H9 (cell line): ENCODE data around the gene USF3. TPM values are rescaled to one million over a fixed set of nuclear protein-coding genes. Genes with fewer than 3 reads are reported as not detected.

Source experiments
- DNase-seq: peaks from one replicate; pipeline ENCODE4 v3.0.0-alpha.2; 2017
- H2AFZ ChIP-seq: one replicate; pipeline ENCODE4 v1.6.1; 2013; ENCODE audit warnings: mild to moderate bottlenecking, low read length, control low read depth, moderate library complexity
- H2AK5ac ChIP-seq: 2 replicates; pipeline ENCODE4 v1.6.1; 2013; ENCODE audit warnings: low read length, control low read depth, mixed read lengths; ENCODE audit not compliant: insufficient read length
- H2BK120ac ChIP-seq: one replicate; pipeline ENCODE4 v1.6.1; 2013; ENCODE audit warnings: low read depth, mild to moderate bottlenecking, low read length, control low read depth, inconsistent platforms; ENCODE audit not compliant: poor library complexity, severe bottlenecking
- H2BK12ac ChIP-seq: 2 replicates; pipeline ENCODE4 v1.6.1; 2013; ENCODE audit warnings: low read length, control low read depth, mixed read lengths, low read depth; ENCODE audit not compliant: insufficient read length
- H2BK15ac ChIP-seq: 2 replicates; pipeline ENCODE4 v1.6.1; 2013; ENCODE audit warnings: low read depth, low read length, control low read depth
- H2BK20ac ChIP-seq: one replicate; pipeline ENCODE4 v1.6.1; 2013; ENCODE audit warnings: low read depth, mild to moderate bottlenecking, low read length, control low read depth, inconsistent platforms; ENCODE audit not compliant: poor library complexity, severe bottlenecking
- H2BK5ac ChIP-seq: 2 replicates; pipeline ENCODE4 v1.6.1; 2013; ENCODE audit warnings: low read length, control low read depth, mixed read lengths; ENCODE audit not compliant: insufficient read length
- H3K14ac ChIP-seq: 2 replicates; pipeline ENCODE4 v1.6.1; 2013; ENCODE audit warnings: low read length, control low read depth; ENCODE audit not compliant: insufficient read depth
- H3K18ac ChIP-seq: 2 replicates; pipeline ENCODE4 v1.6.1; 2013; ENCODE audit warnings: low read depth, mild to moderate bottlenecking, mixed read lengths, low read length, control low read depth; ENCODE audit not compliant: insufficient read length
- H3K23ac ChIP-seq: 2 replicates; pipeline ENCODE4 v1.6.1; 2013; ENCODE audit warnings: low read length, control low read depth, mixed read lengths, low read depth; ENCODE audit not compliant: insufficient read length
- H3K23me2 ChIP-seq: 2 replicates; pipeline ENCODE4 v1.6.1; 2013; ENCODE audit warnings: low read depth, mild to moderate bottlenecking, mixed read lengths, low read length, control low read depth; ENCODE audit not compliant: insufficient read length, poor library complexity, severe bottlenecking
- H3K27ac ChIP-seq: 2 replicates; pipeline ENCODE4 v1.5.1; 2013; ENCODE audit warnings: low read length, control low read depth, mixed read lengths, low read depth; ENCODE audit not compliant: insufficient read length
- H3K27me3 ChIP-seq: 2 replicates; pipeline ENCODE4 v1.6.1; 2013; ENCODE audit warnings: low read length, control low read depth, inconsistent platforms; ENCODE audit not compliant: insufficient read depth
- H3K4ac ChIP-seq: 2 replicates; pipeline ENCODE4 v1.6.1; 2013; ENCODE audit warnings: low read depth, mild to moderate bottlenecking, control low read depth, inconsistent platforms, low read length, moderate library complexity
- H3K4me1 ChIP-seq: 2 replicates; pipeline ENCODE4 v1.6.1; 2013; ENCODE audit warnings: low read length, control low read depth, inconsistent platforms; ENCODE audit not compliant: insufficient read depth
- H3K4me2 ChIP-seq: 2 replicates; pipeline ENCODE4 v1.6.1; 2013; ENCODE audit warnings: low read length, control low read depth, mixed read lengths; ENCODE audit not compliant: insufficient read length, insufficient read depth
- H3K56ac ChIP-seq: 2 replicates; pipeline ENCODE4 v1.6.1; 2013; ENCODE audit warnings: low read depth, mild to moderate bottlenecking, mixed read lengths, low read length, control low read depth; ENCODE audit not compliant: insufficient read length
- H3K79me1 ChIP-seq: 2 replicates; pipeline ENCODE4 v1.6.1; 2013; ENCODE audit warnings: low read depth, mild to moderate bottlenecking, moderate library complexity, low read length, control low read depth, inconsistent platforms; ENCODE audit not compliant: insufficient read depth, poor library complexity, severe bottlenecking
- H3K79me2 ChIP-seq: 2 replicates; pipeline ENCODE4 v1.6.1; 2013; ENCODE audit warnings: low read length, control low read depth, inconsistent platforms; ENCODE audit not compliant: insufficient read depth
- H3K9ac ChIP-seq: 2 replicates; pipeline ENCODE4 v1.6.1; 2013; ENCODE audit warnings: low read length, control low read depth, mixed read lengths; ENCODE audit not compliant: insufficient read length; ENCODE audit errors: extremely low read depth
- H3K9me3 ChIP-seq: one replicate; pipeline ENCODE4 v1.6.1; 2013; ENCODE audit warnings: low read depth, low read length, inconsistent platforms; ENCODE audit not compliant: control insufficient read depth
- H3T11ph ChIP-seq: one replicate; pipeline ENCODE4 v1.6.1; 2013; ENCODE audit warnings: mild to moderate bottlenecking, low read length, control low read depth, inconsistent platforms
- H4K20me1 ChIP-seq: one replicate; pipeline ENCODE4 v1.6.1; 2013; ENCODE audit not compliant: control insufficient read depth, insufficient read length, insufficient read depth
- H4K5ac ChIP-seq: 2 replicates; pipeline ENCODE4 v1.6.1; 2013; ENCODE audit warnings: low read depth, mild to moderate bottlenecking, mixed read lengths, low read length, control low read depth; ENCODE audit not compliant: insufficient read length
- H4K8ac ChIP-seq: replicated peaks from 2 replicates; pipeline ENCODE4 v1.6.1; 2013; ENCODE audit warnings: low read length, control low read depth, mixed read lengths, low read depth; ENCODE audit not compliant: insufficient read length
- H4K91ac ChIP-seq: 2 replicates; pipeline ENCODE4 v1.6.1; 2013; ENCODE audit warnings: low read depth, mild to moderate bottlenecking, moderate library complexity, mixed read lengths, low read length, control low read depth; ENCODE audit not compliant: insufficient read length
- H3K27ac Mint-ChIP-seq, 3 experiments: 2 replicates in 2 of 3; 3 replicates in 1 of 3; pipeline ENCODE4 v1.8.0; 2020 to 2021; ENCODE audit warnings: mixed read lengths in 3 of 3, mild to moderate bottlenecking in 1 of 3, moderate library complexity in 1 of 3
- H3K27me3 Mint-ChIP-seq: 2 replicates; pipeline ENCODE4 v1.8.0; 2021; ENCODE audit warnings: low read depth, mild to moderate bottlenecking, moderate library complexity, mixed read lengths
- H3K36me3 Mint-ChIP-seq, 3 experiments: 2 replicates in 2 of 3; 3 replicates in 1 of 3; pipeline ENCODE4 v1.8.0; 2020 to 2021; ENCODE audit warnings: low read depth in 3 of 3, mixed read lengths in 3 of 3; ENCODE audit not compliant: insufficient read depth in 1 of 3
- H3K4me1 Mint-ChIP-seq, 2 experiments: 2 replicates each; pipeline ENCODE4 v1.8.0; 2020; ENCODE audit warnings: mixed read lengths in 2 of 2
- H3K4me3 Mint-ChIP-seq, 2 experiments: 2 replicates in 1 of 2; 3 replicates in 1 of 2; pipeline ENCODE4 v1.8.0; 2020 to 2021; ENCODE audit warnings: mild to moderate bottlenecking in 2 of 2, mixed read lengths in 2 of 2, moderate library complexity in 1 of 2
- H3K9me3 Mint-ChIP-seq, 2 experiments: 2 replicates in 1 of 2; 3 replicates in 1 of 2; pipeline ENCODE4 v1.8.0; 2020; ENCODE audit warnings: mild to moderate bottlenecking in 2 of 2, mixed read lengths in 2 of 2, moderate library complexity in 1 of 2
- WGBS: extraction: QIAGEN DNeasy Blood & Tissue Kit; methylation state at CpG from one replicate; pipeline ENCODE4 v1.1.7; 2013; ENCODE audit warnings: missing lambda C conversion rate, low lambda C conversion rate, mixed read lengths; ENCODE audit not compliant: insufficient read length; ENCODE audit errors: extremely low coverage; 5-methylcytosine and 5-hydroxymethylcytosine counted together
- total RNA-seq: library from RNA; stranded (reverse); gene quantifications from 2 replicates; pipeline ENCODE4 v1.2.1, GENCODE V29; 2021
- TF ChIP-seq, protein P1 (sequence below): fragments of 200-600 bp; sonication (generic); conservative IDR thresholded peaks from 3 replicates; pipeline ENCODE4 v1.8.0; 2021; ENCODE audit warnings: antibody characterized with exemption, mild to moderate bottlenecking

The USF3 gene
- total RNA-seq, 1 experiment from 2014 or later, result 13.8 TPM

DNA sequence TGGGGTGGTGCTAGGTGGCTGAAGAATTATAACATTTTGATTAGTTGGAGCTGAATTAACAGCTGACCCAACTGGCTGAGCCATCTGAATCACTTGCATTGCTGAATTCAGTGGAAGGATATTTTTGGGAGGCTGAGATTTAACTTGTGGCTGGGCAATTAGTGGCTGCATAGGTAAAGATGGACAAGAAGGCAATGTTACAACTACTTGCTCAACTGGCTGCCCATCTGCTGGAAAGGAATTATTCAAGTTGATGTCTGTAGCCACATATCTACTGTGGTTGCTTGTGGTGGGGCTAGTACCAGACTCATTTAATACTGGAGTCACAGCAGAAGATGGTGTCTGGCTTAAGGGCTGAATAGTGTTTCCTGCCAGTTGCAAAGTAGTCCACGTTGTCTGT, 36.4 kb downstream of the USF3 start:
- H4K91ac ChIP-seq, result no peak overlapping the region
- H3K4me2 ChIP-seq, result no peak overlapping the region
- no peak overlapping the region for H2BK12ac ChIP-seq
- no peak for DNase-seq
- H2AFZ ChIP-seq, result no peak overlapping the region
- H3K27me3 ChIP-seq, result no peaks in the 10 kb centered on the region
- H4K8ac ChIP-seq, result no peak overlapping the region
- no peak overlapping the region for H2BK5ac ChIP-seq
- no peak overlapping the region for H3K9ac ChIP-seq
- Mint-ChIP-seq H3K36me3 (peaks cover 10 to 35% (median 27%) of the 10 kb centered on the region in 3 experiments), H3K9me3 (no peaks in the 10 kb centered on the region), H3K27me3 (no peaks in the 10 kb centered on the region), H3K4me3 (no peak overlapping the region), H3K4me1 (peaks cover 3 to 6% of the 10 kb centered on the region in 2 experiments; a peak in 3 of 4 replicates), H3K27ac (no peak overlapping the region)
- H3K18ac ChIP-seq, result no peak overlapping the region
- no peak overlapping the region for H2BK20ac ChIP-seq
- no peak overlapping the region for H3K27ac ChIP-seq
- TF ChIP-seq, protein P1, sequence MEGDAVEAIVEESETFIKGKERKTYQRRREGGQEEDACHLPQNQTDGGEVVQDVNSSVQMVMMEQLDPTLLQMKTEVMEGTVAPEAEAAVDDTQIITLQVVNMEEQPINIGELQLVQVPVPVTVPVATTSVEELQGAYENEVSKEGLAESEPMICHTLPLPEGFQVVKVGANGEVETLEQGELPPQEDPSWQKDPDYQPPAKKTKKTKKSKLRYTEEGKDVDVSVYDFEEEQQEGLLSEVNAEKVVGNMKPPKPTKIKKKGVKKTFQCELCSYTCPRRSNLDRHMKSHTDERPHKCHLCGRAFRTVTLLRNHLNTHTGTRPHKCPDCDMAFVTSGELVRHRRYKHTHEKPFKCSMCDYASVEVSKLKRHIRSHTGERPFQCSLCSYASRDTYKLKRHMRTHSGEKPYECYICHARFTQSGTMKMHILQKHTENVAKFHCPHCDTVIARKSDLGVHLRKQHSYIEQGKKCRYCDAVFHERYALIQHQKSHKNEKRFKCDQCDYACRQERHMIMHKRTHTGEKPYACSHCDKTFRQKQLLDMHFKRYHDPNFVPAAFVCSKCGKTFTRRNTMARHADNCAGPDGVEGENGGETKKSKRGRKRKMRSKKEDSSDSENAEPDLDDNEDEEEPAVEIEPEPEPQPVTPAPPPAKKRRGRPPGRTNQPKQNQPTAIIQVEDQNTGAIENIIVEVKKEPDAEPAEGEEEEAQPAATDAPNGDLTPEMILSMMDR, result no peak
- no peak overlapping the region for H2AK5ac ChIP-seq
- no CpG with 5 or more reads among the region's 1 CpG for WGBS
- no peak overlapping the region for H3K56ac ChIP-seq
- no peak overlapping the region for H3T11ph ChIP-seq
- no peaks in the 10 kb centered on the region for H3K79me2 ChIP-seq
- H2BK15ac ChIP-seq, result no peak overlapping the region
- no peaks in the 10 kb centered on the region for H4K20me1 ChIP-seq
- H3K79me1 ChIP-seq, result no peaks in the 10 kb centered on the region
- no peak overlapping the region for H2BK120ac ChIP-seq
- H3K4me1 ChIP-seq, result no peaks in the 10 kb centered on the region
- H3K9me3 ChIP-seq, result no peaks in the 10 kb centered on the region
- H3K4ac ChIP-seq, result no peak overlapping the region
- no peak overlapping the region for H4K5ac ChIP-seq
- H3K23ac ChIP-seq, result no peak overlapping the region
- no peaks in the 10 kb centered on the region for H3K23me2 ChIP-seq
- H3K14ac ChIP-seq, result no peak overlapping the region
